K562 treated with DMSO at 1 percent for 48 hours (cell line): Measurements from ENCODE around the gene ZAR1L. TPM values are rescaled to one million over a fixed set of nuclear protein-coding genes. Genes with fewer than 3 reads are reported as not detected.

Source experiments
- total RNA-seq: library from RNA; unstranded; fragments of 300-600 nt; gene quantifications from 2 replicates; pipeline ENCODE4 v1.2.3, GENCODE V29; 2022; ENCODE audit warnings: low replicate concordance; ENCODE audit errors: extremely low read depth

Gene ZAR1L, protein sequence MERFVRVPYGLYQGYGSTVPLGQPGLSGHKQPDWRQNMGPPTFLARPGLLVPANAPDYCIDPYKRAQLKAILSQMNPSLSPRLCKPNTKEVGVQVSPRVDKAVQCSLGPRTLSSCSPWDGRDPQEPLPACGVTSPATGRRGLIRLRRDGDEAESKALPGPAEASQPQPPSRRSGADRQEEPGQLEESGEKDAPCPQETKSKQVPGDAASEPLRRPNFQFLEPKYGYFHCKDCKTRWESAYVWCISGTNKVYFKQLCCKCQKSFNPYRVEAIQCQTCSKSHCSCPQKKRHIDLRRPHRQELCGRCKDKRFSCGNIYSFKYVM
- not detected in 2 replicates for total RNA-seq

DNA sequence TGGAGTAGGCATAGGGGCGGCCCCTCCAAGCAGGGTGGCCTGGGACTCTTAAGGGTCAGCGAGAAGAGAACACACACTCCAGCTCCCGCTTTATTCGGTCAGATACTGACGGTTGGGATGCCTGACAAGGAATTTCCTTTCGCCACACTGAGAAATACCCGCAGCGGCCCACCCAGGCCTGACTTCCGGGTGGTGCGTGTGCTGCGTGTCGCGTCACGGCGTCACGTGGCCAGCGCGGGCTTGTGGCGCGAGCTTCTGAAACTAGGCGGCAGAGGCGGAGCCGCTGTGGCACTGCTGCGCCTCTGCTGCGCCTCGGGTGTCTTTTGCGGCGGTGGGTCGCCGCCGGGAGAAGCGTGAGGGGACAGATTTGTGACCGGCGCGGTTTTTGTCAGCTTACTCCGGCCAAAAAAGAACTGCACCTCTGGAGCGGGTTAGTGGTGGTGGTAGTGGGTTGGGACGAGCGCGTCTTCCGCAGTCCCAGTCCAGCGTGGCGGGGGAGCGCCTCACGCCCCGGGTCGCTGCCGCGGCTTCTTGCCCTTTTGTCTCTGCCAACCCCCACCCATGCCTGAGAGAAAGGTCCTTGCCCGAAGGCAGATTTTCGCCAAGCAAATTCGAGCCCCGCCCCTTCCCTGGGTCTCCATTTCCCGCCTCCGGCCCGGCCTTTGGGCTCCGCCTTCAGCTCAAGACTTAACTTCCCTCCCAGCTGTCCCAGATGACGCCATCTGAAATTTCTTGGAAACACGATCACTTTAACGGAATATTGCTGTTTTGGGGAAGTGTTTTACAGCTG is at the start of gene ZAR1L, which contains the start of gene BRCA2:
Gene ZAR1L, minus strand, starts transcription at position 126 of the 790 bp plus-strand sequence. CDS start 3,438 bp downstream, outside the sequence.
Gene BRCA2, plus strand, starts transcription at position 271 of the 790 bp plus-strand sequence. CDS start 953 bp downstream, outside the sequence.

Other genes starting within 250 kb of the ZAR1L start
- gene BRCA2, start 145 bp upstream of the ZAR1L start, total RNA-seq, result not detected in 2 replicates
- not detected in 2 replicates for gene N4BP2L1, start 112.8 kb upstream of the ZAR1L start, total RNA-seq
- not detected in 2 replicates for gene N4BP2L2, start 223.4 kb upstream of the ZAR1L start, total RNA-seq